ENCODE results near the gene USP6NL. TPM values are rescaled to one million over a fixed set of nuclear protein-coding genes. Genes with fewer than 3 reads are reported as not detected.

USP6NL gene
- total RNA-seq, 2 donors from 2014 or later: 9.6 to 10.5 TPM

DNA sequence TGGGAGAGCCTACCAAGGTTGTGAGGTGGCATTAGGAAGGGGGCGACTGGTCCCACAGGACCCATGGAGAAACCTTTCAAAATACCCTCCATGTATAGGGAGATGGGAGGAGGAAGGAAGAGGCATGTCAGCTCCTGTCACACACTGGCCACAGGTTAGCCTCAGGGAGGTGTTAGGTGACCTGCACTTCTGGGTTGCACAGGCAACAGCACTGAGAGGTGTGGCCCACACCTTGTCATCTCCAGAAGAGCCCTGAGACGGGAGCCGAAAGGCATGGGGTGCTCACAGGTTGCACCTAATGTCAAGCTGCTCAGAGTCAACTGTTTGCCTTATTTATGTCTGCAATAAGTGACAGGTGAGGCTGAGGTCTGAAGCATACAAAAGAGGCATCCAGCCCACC lies 14.6 kb upstream of the USP6NL start:
- Histone ChIP-seq H3K4me1 (no peaks in the 10 kb centered on the region), H3K4me3 (no peak overlapping the region), H3K27me3 (no peaks in the 10 kb centered on the region), H3K36me3 (no peaks in the 10 kb centered on the region), H3K9me3 (no peaks in the 10 kb centered on the region), H3K27ac (no peak overlapping the region)
- TF ChIP-seq, protein P1, sequence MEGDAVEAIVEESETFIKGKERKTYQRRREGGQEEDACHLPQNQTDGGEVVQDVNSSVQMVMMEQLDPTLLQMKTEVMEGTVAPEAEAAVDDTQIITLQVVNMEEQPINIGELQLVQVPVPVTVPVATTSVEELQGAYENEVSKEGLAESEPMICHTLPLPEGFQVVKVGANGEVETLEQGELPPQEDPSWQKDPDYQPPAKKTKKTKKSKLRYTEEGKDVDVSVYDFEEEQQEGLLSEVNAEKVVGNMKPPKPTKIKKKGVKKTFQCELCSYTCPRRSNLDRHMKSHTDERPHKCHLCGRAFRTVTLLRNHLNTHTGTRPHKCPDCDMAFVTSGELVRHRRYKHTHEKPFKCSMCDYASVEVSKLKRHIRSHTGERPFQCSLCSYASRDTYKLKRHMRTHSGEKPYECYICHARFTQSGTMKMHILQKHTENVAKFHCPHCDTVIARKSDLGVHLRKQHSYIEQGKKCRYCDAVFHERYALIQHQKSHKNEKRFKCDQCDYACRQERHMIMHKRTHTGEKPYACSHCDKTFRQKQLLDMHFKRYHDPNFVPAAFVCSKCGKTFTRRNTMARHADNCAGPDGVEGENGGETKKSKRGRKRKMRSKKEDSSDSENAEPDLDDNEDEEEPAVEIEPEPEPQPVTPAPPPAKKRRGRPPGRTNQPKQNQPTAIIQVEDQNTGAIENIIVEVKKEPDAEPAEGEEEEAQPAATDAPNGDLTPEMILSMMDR (IDR thresholded peaks at IDR 0.05): no peak
- DNase-seq (ENCODE audit: low spot score): no peak

- Histone ChIP-seq H3K36me3 (no peaks in the 10 kb centered on the region), H3K9me3 (no peaks in the 10 kb centered on the region), H3K27ac (no peak overlapping the region), H3K4me3 (no peak overlapping the region), H3K27me3 (no peaks in the 10 kb centered on the region), H3K4me1 (no peaks in the 10 kb centered on the region)
- DNase-seq (ENCODE audit: low spot score): no peak
- TF ChIP-seq, protein P1 (IDR thresholded peaks at IDR 0.05): no peak
Observed at GRCh38 chr10:11625019-11625735, 13.7 kb upstream of the USP6NL start.

DNA sequence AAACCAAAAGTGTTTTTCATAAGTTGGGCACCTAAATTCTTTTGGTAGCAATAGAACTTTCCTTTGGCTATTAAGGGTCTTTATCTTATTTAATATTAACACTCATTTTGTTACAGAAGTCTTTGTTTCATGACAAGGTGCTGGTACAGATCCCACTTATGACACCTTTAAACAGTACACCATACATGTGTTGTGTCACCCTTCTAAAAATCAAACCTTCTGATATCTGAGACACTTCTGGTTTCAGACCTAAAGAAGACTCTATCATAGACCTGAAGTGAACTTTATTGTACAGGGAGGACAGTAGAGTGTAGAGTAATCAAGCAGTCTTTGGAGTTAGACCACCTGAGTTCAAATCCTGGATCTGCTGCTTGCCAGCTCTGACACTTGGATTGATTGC lies 5.8 kb upstream of the USP6NL start:
- Histone ChIP-seq H3K36me3 (no peaks in the 10 kb centered on the region), H3K9me3 (peaks cover 0 to 7% of the 10 kb centered on the region in 2 donors), H3K4me3 (no peak overlapping the region), H3K27ac (no peak overlapping the region), H3K27me3 (no peaks in the 10 kb centered on the region), H3K4me1 (peaks cover 0 to 4% of the 10 kb centered on the region in 2 donors)
- TF ChIP-seq, protein P1 (IDR thresholded peaks at IDR 0.05): no peak
- no peak for DNase-seq (ENCODE audit: low spot score)

GRCh38 chr10:11616021-11616420 lies 4.6 kb upstream of the USP6NL start:
- H3K36me3 ChIP-seq: no peaks in the 10 kb centered on the region
- H3K4me1 ChIP-seq: peaks cover 0 to 7% of the 10 kb centered on the region in 2 donors
- no peak for DNase-seq (ENCODE audit: low spot score)
- H3K27me3 ChIP-seq: no peaks in the 10 kb centered on the region
- H3K27ac ChIP-seq: no peak overlapping the region
- TF ChIP-seq, protein P1 (IDR thresholded peaks at IDR 0.05): no peak
- H3K9me3 ChIP-seq: peaks cover 0 to 7% of the 10 kb centered on the region in 2 donors
- H3K4me3 ChIP-seq: no peak overlapping the region

- H3K4me3 ChIP-seq: no peak overlapping the region
- no peaks in the 10 kb centered on the region for H3K27me3 ChIP-seq
- H3K36me3 ChIP-seq: no peaks in the 10 kb centered on the region
- TF ChIP-seq, protein P1 (IDR thresholded peaks at IDR 0.05): no peak
- peaks cover 0 to 7% of the 10 kb centered on the region in 2 donors for H3K4me1 ChIP-seq
- DNase-seq (ENCODE audit: low spot score): no peak
- H3K9me3 ChIP-seq: peaks cover 0 to 7% of the 10 kb centered on the region in 2 donors
- no peak overlapping the region for H3K27ac ChIP-seq
Observed at GRCh38 chr10:11615396-11615795, 3.9 kb upstream of the USP6NL start.

Measured in right atrium auricular region (tissue), 2 donors.